Measurements from ENCODE around the gene IFT81.
"Not testable (repeated sequence)": the region's sequence is repeated elsewhere in the genome, so short reads cannot be mapped to it uniquely, and the experiment has no call there.

Gene IFT81

DNA sequence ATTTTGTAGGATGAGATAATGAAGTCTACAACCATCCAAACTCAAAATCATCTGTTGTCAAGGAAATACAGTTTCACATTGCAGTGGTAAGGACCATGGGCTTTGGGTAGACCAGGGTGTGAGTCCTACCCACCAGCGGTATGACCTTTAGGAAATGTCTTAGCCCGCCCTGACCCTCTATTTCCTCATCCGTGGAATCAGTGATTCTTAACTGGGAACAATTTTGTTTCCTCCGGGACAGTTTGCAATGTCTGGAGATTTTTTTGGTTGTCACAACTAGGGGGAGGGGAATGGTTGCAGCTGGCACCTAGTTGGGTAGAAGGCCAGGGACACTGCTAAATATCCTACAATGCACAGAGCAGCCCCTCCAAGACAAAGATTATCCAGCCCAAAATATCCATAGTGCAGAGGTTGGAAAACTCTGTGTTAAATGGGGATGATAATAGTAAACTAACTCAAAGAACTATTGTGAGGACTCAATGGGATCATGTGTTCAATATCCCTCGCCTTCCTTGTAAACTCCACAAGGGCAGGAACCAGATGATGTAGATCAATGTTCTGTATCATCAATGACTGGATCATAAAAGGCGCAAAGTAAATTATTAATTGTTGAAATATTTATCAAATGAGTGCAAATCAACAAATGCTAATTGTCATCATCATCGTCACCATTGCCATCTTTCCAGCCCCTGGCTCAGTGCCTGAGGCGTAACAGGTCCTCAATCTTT is 15.7 kb upstream of the IFT81 start:
- no peak for DNase-seq

DNA sequence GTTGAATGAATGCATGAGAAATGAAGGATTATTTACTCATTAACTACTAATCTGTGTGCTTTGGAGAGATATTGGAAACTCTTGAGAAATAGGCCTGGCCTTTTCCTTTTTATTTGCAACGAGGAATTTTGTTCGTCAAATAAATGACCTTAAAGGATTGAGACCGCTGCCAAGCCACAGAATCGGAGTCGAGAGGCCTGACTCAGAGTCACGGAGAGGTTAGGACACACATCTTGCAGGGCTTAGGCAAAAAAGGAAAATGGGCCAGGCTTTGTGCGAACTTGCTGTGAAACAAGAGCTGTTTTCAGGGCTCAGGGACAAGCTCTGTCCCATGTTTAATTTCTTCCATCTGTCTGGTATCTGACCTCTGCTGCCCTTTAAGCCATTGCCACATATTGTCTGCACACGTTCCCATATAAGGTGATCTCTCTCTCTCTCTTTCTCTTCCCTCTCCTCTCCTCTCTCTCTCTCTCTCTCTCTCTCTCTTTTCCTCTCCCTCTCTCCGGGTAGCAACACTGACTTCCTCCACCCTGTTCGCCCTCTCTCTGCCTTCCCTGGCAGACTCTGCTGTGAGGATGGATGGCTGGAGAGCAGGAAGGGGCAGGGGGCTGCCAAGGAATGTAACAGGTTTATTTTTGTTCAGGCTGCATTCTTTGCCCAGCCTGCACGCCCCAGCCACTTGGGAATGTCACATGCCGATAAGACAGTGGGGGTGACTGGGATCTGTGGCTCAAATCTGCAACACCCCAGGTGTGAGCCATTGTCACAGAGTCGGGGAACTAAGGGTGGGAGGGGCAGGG is 14.9 kb upstream of the IFT81 start:
- DNase-seq = no peak

DNA sequence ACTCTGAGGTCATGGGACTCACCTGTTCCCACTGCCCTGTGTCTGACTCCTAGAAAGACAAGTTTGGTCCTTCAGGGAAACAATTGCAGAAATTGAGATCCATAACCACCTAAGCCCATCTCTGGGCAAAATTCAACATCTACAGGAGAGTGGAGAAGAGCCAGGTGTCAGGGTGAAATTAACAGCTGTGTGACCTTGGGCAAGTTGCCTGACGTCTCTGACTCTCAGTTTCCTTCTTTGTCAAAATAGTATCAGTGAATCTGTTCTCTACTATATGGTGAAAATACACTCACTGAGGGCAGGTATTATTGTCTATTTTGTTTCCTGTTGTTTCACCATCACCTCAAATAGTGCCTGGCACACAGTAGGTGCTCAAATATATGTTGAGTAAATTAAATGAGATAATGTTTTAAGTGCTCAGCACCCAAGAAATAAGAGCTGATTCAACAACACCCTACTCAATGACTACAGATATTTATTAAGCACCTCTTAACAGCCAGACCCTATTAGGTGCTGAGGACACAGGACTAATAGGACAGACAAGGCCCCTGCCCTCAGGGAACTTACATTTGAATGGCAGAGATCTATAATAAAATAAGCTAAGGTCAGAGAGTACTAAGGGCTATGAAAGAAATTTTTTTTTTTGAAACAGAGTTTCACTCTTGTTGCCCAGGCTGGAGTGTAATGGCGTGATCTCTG is 14.2 kb upstream of the IFT81 start:
- no peak for DNase-seq

DNA sequence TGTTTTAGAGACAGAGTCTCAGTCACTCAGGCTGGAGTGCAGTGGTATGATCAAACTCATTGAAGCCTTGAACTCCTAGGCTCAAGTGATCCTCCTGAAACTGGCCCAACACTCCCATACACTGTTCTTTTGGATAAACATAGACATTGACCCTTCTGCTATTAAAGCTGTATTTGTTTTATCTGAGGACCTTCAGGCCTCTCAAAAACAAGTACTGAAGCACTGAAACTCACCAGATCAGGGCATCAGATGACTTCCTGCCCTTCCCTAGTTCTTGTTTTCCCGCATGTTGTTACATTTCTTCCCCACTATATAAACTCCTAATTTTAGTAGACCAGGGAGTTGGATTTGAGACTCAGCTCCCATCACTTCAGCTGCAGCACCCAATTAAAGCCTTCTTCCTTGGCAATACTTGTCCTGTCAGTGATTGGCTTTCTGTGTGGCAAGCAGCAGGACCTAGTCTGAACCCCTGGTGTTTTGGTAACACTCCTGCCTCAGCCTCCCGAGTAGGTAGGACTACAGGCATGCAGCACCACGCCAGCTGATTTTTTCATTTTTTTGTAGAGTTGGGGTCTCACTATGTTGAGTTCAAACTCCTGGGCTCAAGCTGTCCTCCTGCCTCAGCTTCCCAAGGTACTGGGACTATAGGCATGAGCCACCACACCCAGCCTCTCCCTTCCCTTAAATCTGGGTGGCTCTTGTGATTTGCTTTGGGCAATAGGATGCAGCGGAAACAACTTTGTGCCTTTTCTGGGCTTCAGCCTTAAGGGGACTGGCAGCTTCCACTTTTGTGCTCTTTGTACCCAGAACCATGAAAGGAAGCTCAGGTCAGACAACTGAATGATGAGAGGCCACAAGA is 12.5 kb upstream of the IFT81 start:
- no peak for DNase-seq

DNA sequence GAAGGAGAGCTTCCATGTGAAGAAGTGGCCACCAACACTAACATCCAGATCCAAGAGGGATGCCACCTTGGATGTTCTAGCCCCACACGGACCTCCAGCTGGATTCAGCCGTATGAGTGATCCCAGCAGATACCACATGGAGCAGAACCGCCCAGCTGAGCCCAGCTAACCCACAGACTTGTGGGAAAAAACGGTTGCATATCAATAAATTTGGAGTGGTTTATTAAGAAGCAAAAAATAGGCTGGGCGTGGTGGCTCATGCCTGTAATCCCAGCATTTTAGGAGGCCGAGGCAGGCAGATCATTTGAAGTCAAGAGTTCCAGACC is 11.9 kb upstream of the IFT81 start:
- DNase-seq = no peak

DNA sequence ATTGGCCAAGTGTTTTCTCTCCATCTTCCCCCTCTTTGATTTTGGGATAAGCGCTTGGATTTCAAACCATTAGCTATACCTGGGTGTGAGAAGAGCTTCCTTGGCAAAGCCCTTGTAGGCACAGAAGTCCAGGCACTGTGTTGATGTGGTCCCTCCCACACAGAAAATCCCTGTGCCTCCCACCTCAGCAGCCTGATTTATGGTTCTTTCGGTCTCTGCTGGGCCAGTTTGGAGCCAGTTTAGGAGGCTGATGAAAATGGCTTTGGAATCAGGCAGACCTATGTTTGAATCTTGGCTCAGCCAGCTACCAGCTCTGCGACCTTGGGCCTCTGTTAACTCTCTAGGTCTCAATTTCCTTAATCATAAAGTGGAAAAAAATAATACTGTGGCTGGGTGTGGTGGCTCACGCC is 9.6 kb upstream of the IFT81 start:
- DNase-seq = no peak

DNA sequence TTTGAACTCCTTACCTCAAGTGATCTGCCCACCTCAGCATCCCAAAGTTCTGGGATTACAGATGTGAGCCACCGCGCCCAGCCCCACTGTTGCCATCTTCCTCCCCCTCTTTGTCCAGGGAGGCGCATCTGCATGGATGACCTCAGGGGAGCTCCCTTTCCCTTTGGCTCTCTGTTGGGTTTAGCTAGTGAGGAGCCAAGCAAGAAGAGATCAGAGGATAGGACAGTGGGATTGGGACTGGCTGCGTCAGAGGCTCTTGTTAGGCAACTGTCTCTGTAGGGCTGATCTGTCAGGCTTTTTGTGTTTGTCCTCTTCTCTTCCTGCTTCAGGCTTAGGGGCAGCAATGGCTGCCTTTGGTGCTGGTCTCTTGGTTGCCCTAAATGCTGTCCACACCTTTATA is 8.5 kb upstream of the IFT81 start:
- no peak for DNase-seq

DNA sequence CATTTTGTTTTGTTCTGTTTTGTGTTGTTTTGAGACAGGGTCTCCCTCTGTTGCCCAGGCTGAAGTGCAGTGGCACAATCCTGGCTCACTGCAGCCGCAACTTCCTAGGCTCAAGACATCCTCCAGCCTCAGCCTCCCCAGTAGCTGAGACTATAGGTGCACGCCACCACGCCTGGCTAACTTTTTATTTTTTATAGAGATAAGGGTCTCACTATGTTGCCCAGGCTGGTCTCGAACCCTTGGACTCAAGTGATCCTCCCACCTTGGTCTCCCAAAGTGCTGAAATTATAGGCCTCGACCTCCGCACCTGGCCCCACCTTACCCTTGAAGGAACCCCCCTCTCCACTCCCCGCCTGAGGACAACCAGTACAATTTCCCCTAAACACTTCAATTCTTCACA is 7.5 kb upstream of the IFT81 start:
- no peak for DNase-seq

DNA sequence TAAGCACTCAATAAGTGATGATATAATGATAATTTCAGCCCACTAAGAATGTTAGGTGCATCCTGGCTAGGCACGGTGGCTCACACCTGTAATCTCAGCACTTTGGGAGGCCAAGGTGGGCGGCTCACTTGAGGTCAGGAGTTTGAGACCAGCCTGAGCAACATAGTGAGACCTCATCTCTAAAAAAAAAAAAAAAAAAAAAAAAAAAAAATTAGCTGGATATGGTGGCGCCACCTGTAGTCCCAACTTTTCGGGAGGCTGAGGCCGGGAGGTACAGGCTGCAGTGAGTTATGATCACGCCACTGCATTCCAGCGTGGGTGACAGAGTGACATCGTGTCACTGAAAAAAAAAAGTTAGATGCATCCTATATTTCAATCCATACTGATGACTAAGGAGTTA is 6.9 kb upstream of the IFT81 start:
- DNase-seq = not testable (repeated sequence)

DNA sequence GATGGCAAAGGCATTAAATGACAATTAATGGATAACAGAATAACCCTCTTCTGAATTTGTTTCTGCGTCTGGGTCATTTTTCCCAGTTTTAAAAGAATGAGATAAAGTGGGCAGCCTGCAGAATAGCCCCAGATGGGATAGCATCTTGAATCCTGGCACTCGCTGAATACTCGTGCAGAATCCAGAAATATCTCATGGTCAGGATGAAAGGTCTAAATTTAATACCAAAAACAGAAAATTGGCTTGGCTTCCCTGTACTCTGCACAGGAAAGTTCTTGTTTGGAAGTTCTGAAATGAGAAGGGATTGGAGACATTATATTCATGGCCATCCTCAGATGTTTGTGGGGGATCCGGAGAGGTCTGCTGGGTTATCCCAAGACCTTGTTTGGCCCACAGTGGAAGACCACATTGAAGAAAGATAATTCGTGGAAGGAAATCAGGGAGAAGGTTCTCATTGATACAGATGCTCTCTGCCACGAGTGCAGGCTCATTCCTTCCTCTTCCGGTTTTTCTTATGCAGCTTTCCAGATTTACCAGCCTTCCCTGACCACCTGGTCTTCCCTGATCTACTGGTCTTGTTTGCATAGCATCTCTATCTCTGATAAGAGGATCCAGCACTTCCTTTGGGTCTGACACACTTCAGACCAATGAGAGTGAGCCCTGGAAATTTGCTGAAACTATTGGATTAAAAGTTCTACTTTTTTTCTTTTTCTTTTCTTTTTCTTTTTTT is 6.0 kb upstream of the IFT81 start:
- DNase-seq = no peak

DNA sequence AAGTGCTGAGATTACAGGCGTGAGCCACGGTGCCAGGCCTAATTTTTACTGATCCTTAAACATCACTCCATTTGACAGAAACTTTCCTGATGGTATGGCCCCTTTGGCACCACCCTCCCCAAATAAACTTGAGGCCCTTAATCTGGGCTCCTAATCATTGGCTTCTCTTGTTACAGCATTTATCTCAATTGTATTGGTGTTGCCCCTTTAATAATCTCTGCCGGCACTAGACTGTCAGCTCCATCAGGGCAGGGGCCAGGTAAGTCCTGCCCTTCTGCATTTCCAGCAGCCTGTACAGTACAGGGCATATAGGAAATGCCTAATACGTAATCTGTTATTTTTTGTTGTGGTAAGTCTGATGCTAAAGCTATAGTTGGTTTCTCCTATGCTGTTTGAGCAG is 1.2 kb upstream of the IFT81 start:
- no peak for DNase-seq

DNA sequence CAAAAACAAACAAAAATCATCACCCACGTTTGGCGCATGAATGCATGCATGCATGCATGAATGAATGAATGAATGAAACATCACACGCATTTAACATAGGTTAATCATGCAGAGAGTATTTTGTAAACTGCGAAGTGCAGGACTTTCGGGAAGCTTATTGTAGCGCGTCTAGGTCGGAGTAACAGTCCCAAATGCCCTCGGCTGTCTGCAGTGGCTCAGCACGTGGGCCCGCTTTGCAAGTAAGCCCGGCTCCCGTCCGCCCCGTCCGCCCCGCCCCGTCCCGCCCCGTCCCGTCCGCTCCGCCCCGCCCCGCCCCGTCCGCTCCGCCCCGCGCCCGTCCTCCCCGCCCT is 263 bp upstream of the IFT81 start:
- no peak for DNase-seq

DNA sequence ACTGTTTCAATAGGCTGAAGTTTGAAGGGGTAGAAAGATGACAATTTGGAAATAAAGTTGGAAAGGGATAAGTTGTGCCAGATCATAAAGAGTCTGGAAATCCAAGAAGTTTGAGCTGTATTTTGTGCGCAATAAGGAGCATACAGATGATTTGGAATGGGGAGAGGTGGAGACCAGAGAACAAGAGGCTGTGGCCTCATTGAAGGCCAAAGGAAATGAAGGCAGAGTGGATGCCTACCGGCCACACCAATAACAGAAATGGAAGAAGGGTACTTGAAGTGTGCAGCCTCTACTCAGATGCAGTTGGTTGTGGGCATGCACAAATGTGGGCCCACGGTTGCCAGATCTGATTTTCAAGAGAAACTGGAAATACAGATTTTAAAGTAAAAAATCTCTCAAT is 2.4 kb downstream of the IFT81 start:
- DNase-seq = no peak

DNA sequence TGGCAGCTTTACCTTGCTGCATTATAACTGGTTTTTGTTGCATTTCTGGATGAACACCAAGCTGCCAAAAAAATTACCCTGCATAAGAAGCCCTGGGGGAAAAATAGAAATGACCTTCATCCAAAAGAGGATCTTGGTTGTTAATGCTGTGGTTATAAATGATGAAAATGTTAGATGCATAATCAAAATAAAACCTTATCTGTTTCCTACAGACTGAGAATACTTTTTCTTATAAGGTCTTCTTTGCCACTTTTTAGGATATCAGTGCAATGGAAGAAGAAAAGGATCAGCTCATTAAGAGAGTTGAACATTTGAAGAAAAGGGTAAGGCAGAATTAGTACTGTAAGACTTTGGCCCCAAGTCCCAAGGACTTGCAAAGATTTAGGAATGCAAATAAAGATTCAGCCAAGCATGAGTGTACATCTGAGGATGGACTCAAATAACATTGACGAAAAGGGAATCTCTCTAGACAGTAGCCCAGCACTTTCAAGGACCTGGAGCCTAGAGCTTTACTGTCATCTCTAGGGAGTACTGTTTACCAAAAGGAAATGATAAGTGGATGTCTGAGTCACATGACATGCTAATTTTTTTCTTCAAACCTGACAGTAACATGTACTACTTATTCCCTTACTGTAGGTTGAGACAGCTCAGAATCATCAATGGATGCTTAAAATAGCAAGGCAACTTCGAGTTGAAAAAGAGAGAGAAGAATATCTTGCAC is 10.7 kb downstream of the IFT81 start:
- no peak for DNase-seq

DNA sequence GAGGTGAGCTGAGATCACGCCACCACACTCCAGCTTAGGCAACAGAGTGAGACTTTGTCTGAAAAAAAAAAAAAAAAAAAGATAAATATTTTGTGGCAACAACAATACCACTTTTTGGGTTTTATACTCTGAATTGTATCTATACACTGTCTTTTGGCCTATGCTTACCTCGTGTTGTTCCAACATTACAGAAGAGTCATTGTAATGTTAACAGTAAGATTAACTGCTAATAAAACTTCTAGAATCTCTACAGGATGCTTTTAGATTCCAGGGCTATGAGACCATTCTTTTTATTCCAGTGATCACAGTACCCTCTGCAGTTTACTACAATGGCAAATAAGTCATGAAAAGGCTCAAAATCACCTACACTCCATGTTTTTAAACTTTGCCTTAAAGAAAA is 11.6 kb downstream of the IFT81 start:
- DNase-seq = no peak

DNA sequence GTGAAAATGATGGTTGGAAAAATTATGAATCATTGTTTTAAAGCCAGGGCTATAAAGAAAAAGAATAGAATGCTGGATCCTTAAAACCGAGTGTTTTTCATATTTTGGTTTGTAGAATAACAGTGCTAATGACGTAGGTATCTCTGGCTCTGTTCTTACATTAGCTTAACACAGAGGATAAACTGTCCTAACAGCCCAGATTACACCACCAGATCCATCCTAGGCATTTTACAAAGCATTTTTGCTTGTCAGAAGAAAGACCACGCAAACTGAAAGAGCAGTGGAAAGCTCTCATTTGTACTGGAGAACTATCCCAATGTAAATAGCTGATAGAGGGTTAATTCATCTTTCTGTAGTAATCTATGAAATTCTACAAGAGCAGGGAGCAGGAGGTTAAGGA is 13.6 kb downstream of the IFT81 start:
- DNase-seq = no peak

DNA sequence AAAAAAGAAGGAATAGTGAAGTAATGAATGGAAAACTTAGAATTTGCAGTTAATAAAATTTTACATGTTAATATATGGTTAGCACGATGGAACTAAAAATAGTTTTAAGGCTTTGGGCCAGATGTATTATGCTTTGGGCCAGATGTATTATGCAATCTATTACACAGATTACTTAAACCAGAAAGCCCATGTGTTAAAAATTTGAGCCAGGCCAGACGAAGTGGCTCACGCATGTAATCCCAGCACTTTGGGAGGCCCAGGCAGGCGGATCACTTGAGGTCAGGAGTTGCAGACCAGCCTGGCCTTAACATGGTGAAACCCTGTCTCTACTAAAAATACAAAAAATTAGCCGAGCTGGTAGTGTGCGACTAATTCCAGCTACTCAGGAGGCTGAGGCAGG is 17.2 kb downstream of the IFT81 start:
- DNase-seq = no peak

DNA sequence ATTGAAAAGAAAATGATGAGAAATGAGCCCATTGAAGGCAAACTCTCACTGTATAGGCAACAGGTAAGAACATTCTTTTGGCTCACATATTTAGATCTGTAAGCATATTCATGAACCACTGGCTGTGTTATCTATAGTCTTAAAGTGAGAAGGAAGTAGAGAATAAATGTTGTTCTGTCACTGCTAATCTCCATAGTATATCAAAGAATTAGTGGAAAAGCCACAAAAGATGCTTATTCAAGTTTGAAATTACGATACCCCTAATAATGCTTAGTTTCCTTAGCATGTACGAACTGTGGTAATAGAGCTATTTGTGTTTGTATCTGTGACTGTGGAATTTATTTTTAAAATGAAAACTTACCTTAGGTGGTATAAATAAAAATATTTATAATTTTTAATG is 22.8 kb downstream of the IFT81 start:
- DNase-seq = no peak

DNA sequence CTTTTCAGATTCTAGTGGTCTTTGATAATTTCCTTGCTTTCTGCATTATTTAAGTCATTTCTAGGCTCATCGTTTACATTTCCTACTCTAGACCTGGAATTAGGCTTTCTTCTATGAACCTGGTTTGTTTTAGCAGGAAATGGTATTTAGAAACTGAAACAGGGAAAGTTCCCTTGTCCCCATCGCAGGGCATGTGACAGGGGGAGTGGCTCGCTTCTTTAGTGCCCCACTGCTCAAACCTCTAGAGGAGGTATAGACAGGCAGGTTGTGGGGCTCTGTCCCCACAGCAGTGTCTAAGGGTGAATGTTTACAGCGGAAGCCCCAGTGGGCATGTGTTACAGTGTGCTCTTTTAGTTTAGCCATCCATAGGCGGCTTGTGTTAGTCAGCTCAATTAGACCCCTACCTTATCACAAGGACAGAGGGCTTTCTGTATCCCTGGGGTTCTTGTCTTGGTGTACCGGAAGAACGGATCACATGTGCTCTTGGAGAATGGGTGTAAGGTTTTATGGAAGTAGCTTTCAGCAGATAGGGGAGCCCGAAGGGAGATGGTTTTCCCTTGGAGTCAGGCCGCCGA is 25.0 kb downstream of the IFT81 start:
- no peak for DNase-seq

DNA sequence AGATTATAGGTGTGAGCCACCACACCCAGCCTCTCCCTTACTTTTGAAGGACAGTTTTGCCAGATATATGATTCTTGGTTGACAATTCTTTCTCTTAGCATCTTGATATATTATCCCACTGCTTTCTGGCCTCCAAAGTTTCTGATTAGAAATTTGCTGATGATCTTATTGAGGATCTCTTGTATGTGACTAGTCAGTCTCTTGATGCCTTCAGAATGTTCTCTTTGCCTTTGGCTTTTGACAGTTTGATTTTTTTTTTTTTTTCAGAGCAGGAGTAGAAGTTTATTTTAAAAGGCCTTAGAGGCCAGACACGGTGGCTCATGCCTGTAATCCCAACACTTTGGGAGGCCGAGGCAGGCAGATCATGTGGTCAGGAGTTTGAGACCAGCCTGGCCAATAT is 32.6 kb downstream of the IFT81 start:
- DNase-seq = no peak

DNA sequence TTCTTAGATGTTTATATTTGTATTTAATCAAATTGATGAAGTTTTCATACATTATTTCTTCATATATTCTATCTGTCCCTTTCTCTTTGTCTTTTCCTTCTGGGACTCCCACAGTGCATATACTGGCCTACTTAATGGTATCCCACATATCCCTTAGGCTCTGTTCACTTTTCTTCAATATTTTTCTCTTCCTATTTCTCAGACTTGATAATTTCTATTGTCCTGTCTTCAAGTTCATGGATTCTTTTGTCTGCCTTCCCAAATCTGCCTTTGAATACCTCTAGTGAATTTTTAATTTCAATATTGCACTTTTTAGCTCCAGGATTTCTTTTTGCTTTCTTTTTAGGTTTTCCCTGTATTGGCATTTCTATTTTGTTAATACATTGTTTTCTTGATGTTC is 33.4 kb downstream of the IFT81 start:
- DNase-seq = no peak
